Stimulated activated CD4-positive, alpha-beta T cell treated with anti-CD3 and anti-CD28 coated beads, TNF-alpha, amount 100 ng/mL, for 1 hour (primary cell): ENCODE measurements around the gene ZBTB47.

Experiments
- DNase-seq, 3 donors: peaks; one replicate each; pipeline ENCODE4 v3.0.0-alpha.2; 2020; ENCODE audit warnings: low read depth in 3 of 3, low spot score in 1 of 3

The ZBTB47 gene

DNA sequence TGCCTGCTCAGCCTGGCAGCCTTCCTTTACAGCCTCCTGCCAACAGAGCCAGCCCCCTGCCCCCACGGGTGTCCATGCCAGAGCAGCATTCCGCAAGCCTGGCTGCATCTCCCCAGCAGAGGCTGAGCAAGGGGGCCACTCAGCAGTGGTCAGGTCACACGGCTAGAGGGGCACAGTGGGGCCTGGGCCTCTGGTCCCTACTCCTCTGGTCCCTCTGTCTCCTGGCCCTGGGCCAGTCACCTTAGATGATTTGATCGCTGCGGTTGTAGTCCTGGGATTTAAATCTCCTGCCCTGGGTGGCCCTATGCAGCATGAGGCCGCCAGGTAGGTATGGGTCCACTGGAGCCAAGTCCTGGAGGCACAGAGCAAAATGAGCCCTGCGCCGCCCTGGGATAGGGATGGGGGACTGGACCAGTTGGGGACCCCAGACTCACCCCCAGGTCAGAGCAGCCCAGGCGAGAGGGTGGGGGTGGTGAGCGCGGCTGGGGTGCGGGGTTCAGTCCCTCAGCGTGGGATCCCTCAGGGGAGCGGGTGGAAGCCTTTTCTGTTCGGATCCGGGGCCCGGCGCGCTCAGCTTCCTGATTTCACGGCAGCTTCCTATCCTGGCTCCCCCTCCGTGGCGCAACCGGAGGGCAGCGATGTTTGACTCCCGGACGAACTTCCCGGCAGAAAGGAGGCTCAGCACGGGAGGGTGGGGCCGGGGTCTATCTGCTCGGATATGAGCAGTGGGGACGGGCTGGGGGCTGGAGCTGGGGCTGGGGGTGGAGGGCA, at the start of gene ZBTB47:
TSS of gene ZBTB47 (plus strand) at position 138 of the 771 bp plus-strand sequence. CDS start 4,659 bp downstream, outside the sequence.
- no peak for DNase-seq

DNA sequence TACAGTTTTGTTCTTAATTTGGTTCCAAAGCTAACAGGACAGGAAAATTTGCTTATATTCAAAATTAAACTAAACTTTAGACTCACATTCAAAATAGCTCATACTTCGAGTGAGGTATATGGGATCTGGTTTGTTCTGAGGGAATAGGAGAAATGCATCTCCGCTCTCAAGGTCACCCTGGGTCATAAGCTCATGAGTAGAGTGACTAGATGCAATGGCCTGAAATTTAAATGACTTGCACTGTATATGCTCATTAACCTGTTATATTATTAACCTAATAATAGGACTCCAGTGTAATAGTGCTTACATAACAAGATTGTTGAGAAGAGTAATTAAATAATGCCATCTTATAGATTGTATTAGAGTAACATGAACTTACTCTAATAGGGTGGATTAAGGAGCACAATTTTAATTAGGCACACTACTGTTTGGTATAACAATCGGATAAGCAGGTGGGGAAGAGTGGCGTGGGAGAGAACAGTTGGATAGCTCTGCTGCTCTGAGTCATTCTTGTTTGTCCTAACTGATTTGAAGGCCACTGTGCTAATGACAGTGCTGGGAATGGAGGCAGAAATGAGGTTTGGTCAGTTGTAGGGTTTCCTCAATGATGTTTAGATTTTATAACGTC, 47.8 kb upstream of the ZBTB47 start:
- DNase-seq, result no peak

DNA sequence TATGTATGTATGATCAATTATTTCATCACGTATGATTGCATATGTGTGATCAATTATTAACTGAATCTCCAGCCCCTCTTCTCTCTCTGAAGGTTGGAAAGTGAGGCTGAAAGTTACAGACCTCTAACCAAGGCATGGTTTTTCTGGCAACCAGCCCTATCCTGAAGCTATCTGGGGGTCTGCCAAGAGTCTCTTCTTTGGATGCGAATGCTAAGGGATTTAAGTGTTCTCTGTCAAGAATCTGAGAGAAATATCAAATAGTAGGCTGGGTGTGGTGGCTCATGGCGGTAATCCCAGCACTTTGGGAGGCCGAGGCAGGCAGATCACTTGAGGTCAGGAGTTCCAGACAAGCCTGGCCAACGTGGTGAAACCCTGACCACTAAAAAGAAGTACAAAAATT, 44.9 kb upstream of the ZBTB47 start:
- no peak for DNase-seq

DNA sequence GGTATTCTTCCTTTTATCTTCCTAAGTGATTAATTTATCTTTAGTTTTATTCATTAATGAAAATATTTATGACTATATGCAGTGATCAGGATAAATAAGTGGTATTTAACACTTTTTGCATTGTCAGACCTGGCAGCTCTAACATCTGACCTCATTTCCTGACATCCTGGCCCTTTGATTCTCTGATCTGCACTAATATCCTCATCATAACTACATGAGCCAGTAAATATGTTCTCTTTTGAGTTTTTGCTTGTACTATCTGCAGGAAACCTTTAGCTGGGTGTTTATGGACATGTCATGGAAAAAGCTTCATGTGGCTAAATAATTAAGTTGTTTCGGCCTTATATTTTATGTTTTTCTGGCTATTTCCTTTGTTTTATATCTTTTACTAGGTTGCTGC, 42.5 kb upstream of the ZBTB47 start:
- no peak for DNase-seq

GRCh38 chr3:42612217-42612616, 41.3 kb upstream of the ZBTB47 start:
- no peak for DNase-seq

GRCh38 chr3:42612928-42613327, 40.6 kb upstream of the ZBTB47 start:
- no peak for DNase-seq

GRCh38 chr3:42613462-42613861, 40.0 kb upstream of the ZBTB47 start:
- no peak for DNase-seq

DNA sequence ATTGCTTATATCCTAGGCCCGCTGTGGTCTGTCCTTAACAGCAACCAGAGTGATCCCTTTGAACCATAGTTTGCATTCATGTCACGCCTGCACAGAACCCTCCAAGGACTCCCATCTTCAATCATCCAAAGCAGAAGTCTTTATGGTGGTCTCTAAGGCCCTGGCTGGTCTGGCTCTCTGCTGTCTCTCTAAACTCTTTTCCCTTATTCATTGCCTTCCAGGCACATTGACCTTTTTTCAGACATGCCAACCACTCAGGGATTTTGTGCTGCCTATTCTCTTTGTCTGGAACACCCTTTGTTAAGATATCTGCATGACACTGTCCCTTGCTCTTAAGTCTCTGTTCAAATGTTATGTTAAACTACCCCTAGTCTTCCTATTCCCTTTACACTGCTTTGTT, 21.9 kb upstream of the ZBTB47 start:
- DNase-seq, result no peak

DNA sequence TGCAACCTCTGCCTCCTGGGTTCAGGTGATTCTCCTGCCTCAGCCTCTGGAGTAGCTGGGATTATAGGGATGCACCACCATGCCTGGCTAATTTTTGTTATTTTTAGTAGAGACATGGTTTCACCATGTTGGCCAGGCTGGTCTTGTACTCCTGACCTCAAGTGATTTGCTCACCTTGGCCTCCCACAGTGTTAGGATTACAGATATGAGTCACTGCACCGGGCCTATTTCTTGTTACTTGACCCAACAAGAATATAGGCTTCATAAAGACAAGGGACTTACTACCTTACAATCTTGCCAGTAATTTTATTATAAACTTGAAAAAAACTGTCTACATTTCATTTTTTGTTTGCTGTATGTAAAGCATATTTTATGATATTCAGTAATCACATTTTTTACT, 21.4 kb upstream of the ZBTB47 start:
- DNase-seq, result no peak

DNA sequence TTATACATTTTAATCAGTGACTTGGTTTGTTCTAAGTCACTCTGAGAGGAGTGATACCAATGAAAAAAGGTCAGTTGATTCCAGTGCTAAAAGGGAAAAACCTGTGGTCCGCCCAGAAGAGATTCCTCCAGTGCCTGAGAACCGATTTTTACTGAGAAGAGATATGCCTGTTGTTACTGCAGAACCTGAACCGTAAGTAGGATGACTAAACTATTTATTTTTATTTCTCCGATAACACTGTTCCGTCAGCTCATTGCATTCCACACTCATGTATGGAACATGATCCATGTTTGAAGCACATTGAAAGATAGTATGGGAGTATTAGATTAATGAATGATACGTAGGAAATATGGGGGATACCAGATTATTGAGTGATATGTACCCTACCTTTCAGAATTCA, 20.0 kb upstream of the ZBTB47 start:
- DNase-seq, result no peak

GRCh38 chr3:42635111-42635510, 18.4 kb upstream of the ZBTB47 start:
- no peak for DNase-seq

- no peak for DNase-seq
Measured at GRCh38 chr3:42637001-42637400, 16.5 kb upstream of the ZBTB47 start.

- no peak for DNase-seq
Measured at GRCh38 chr3:42638339-42638842, 15.1 kb upstream of the ZBTB47 start.

- no peak for DNase-seq
Measured at GRCh38 chr3:42639192-42639591, 14.3 kb upstream of the ZBTB47 start.

GRCh38 chr3:42640129-42640528, 13.4 kb upstream of the ZBTB47 start:
- DNase-seq, result no peak

- no peak for DNase-seq
Measured at GRCh38 chr3:42640771-42641370, 12.6 kb upstream of the ZBTB47 start.

DNA sequence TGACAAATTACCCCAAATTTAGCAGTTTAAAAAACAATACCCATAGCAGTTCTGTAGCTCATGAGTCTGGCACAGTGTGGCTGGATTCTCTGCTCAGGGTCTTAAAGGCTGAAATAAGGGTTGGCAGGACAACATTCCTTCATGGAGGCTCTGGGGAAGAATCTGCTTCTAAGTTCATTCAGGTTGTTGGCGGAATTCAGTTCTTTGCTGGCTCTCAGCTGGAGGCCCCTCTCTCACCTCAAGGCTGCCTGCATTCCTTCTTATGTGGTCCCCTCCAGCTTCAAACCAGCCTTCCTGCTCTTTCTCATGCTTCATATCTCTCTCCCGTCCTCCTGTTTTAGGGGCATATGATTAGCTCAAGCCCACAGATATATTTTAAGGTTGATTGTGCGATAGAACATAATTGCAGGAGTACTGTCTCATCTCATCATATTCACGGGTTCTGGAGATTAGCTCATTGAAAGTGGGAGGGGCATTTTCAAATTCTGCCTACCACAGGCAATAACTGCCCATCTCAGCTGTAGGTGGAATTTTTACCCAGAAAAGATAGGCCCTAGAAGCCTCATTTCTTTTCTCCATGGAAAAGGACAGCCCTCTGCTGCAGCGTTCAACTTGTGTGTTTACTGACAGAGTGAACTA, 5.6 kb upstream of the ZBTB47 start:
- DNase-seq, result no peak

- DNase-seq, result no peak
Measured at GRCh38 chr3:42649006-42649405, 4.5 kb upstream of the ZBTB47 start.

- DNase-seq, result no peak
Measured at GRCh38 chr3:42649783-42650182, 3.7 kb upstream of the ZBTB47 start.

DNA sequence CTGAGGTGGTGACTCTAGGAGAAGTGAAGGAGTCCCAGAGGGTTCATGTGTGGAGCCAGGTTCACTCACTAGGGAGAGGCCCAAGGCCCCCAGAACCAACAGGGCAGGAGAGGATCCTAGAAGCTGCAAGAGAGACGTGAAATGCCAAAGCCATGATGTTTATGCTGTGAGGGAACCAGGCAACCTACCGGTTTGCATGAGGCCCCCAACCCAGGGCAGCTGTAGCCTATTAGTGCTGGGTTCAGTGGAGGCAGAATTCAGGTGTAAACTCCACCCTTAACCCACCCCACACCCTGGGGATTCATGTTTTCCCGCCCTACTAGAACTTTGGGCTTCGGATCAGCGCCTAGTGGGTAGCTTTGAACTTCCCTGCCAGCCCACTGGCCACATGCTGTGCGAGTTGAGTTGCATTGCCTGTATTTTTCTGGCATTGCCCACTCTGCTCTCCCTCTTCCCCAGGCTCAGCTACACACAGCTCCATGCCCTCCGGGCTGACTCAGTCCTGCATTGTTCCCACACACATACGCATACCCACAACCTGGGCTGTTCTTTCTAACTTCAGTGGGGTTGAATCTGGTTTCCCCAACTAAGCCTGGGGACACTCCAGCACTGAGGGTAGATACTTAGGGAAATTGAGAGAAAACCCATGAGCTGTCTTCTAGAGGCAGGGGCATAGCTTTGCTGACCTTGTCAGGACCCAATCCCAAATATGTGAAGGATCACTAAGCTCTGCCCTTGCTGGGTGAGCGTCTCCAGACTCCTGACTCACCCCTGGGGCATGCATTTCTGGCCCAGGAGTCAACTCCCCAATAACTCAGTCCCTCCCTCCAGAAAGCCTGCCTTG, 2.0 kb upstream of the ZBTB47 start:
- no peak for DNase-seq

DNA sequence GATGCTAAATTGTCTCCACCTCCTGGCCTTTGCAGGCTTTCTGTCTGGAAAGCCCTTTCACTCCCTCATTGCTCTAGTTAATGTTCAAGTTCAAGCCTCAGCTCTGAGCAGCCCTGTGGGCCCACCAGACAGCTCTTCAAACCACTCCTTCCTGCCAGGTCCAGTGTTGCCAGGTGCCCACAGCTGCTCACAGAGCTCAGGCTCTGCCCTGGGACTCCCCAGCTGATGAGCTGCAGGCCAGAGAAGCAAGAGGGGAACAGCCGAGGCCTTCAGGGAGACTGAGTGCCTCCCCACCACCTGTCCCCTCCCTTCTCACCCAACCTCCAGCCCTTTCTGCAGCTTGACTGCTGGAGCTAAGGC, 1.3 kb upstream of the ZBTB47 start:
- DNase-seq, result no peak
